H1 (cell line): ENCODE measurements around the gene IKZF1.

Experiments
- BACH1 ChIP-seq: IDR thresholded peaks from 2 replicates; pipeline ENCODE4 v1.6.1; 2012; ENCODE audit warnings: low read length, improper control_type of control experiment
- EGR1 ChIP-seq: IDR thresholded peaks from 2 replicates; pipeline ENCODE4 v1.6.1; 2011; ENCODE audit warnings: low read depth, low read length, borderline replicate concordance
- POLR2A ChIP-seq, 2 experiments: IDR thresholded peaks; 1 replicate in 1 of 2; 2 replicates in 1 of 2; pipeline ENCODE4 v1.6.1; 2011; ENCODE audit warnings: low read depth in 2 of 2, low read length in 2 of 2, mild to moderate bottlenecking in 2 of 2; ENCODE audit errors: control extremely low read depth in 1 of 2
- RAD21 ChIP-seq, 2 experiments: IDR thresholded peaks in 1 of 2; conservative IDR thresholded peaks in 1 of 2; 2 replicates each; pipeline ENCODE4 v1.6.1; 2011; ENCODE audit warnings: low read depth in 2 of 2, low read length in 2 of 2, improper control_type of control experiment in 1 of 2, inconsistent platforms in 1 of 2, mild to moderate bottlenecking in 1 of 2, moderate library complexity in 1 of 2
- SIX5 ChIP-seq: IDR thresholded peaks from 2 replicates; pipeline ENCODE4 v1.6.1; 2011; ENCODE audit warnings: mild to moderate bottlenecking, low read depth, low read length
- SP2 ChIP-seq: IDR thresholded peaks from 2 replicates; pipeline ENCODE4 v1.6.1; 2012; ENCODE audit warnings: mild to moderate bottlenecking, low read length, inconsistent platforms
- YY1 ChIP-seq: IDR thresholded peaks from 2 replicates; pipeline ENCODE4 v1.6.1; 2011; ENCODE audit warnings: low read depth, mild to moderate bottlenecking, low read length
- TF ChIP-seq, protein P1 (sequence below), 3 experiments: IDR thresholded peaks; 1 replicate in 2 of 3; 2 replicates in 1 of 3; pipeline versions ENCODE4 v1.5.1 to v1.6.1; 2011; ENCODE audit warnings: low read length in 3 of 3, mild to moderate bottlenecking in 3 of 3, inconsistent platforms in 2 of 3, low read depth in 1 of 3, moderate library complexity in 1 of 3; ENCODE audit not compliant: insufficient read depth in 1 of 3; ENCODE audit errors: control extremely low read depth in 1 of 3

DNA sequence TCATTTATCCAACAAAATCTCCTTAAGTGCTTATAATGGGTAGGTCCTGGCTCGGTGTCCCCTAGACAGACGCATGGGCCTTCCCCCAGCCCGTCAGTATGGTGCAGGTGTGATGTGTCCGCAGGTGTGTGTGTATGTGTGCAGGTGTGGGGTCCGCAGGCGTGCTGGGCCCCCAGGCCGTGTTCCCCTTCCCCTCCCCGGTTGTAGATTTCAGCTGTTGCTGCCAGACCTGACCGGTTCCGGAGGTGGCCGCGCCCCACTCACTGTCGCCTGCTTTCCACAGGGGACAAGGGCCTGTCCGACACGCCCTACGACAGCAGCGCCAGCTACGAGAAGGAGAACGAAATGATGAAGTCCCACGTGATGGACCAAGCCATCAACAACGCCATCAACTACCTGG lies 95.1 kb downstream of the IKZF1 start:
- TF ChIP-seq RAD21 (IDR thresholded peaks at IDR 0.05 in 1 of 2, conservative IDR thresholded peaks at IDR 0.05 in 1 of 2; ENCODE audit: low read depth in 2 of 2, low read length in 2 of 2), result no peak
- TF ChIP-seq POLR2A (IDR thresholded peaks at IDR 0.05; ENCODE audit: control extremely low read depth in 1 of 2, low read depth in 2 of 2, low read length in 2 of 2), result no peak
- TF ChIP-seq, protein P1, sequence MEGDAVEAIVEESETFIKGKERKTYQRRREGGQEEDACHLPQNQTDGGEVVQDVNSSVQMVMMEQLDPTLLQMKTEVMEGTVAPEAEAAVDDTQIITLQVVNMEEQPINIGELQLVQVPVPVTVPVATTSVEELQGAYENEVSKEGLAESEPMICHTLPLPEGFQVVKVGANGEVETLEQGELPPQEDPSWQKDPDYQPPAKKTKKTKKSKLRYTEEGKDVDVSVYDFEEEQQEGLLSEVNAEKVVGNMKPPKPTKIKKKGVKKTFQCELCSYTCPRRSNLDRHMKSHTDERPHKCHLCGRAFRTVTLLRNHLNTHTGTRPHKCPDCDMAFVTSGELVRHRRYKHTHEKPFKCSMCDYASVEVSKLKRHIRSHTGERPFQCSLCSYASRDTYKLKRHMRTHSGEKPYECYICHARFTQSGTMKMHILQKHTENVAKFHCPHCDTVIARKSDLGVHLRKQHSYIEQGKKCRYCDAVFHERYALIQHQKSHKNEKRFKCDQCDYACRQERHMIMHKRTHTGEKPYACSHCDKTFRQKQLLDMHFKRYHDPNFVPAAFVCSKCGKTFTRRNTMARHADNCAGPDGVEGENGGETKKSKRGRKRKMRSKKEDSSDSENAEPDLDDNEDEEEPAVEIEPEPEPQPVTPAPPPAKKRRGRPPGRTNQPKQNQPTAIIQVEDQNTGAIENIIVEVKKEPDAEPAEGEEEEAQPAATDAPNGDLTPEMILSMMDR (IDR thresholded peaks at IDR 0.05; ENCODE audit: control extremely low read depth in 1 of 3, insufficient read depth in 1 of 3, low read depth in 1 of 3, low read length in 3 of 3), result no peak
- no peak for TF ChIP-seq SIX5
- no peak for TF ChIP-seq BACH1
- TF ChIP-seq EGR1, result no peak
- TF ChIP-seq SP2, result no peak
- TF ChIP-seq YY1, result no peak
